ENCODE results near the gene TEKT5.
A peak's percentile ranks its signal among the peaks of the same experiment; 100 is the strongest.

Gene TEKT5

DNA sequence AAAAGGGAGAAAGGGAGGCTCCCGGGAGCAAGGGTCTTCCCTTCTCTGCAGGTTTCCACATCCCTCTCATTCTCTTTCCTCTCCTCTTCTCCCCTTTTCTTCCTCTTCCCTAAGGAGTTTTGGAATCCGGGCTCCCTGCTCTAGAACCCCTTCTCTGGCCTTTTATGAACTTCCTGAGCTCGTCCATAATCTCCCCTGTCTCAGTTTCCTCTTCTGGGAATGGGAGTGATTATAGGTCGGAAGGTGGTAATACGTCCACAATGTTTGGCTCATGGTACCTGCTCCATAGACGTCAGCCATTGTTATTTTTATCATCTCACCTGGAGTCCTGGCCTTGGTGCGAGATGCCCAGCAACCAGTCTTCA is 113.9 kb downstream of the TEKT5 start:
- DNase-seq (ENCODE audit: low read depth in 2 of 2), result no peak
- H3K4me3 ChIP-seq (replicated peaks in 1 of 2; ENCODE audit: low read depth in 2 of 2, low read length in 2 of 2), result peak overlapping the region; percentile 74 to 95
- TF ChIP-seq, protein P1, sequence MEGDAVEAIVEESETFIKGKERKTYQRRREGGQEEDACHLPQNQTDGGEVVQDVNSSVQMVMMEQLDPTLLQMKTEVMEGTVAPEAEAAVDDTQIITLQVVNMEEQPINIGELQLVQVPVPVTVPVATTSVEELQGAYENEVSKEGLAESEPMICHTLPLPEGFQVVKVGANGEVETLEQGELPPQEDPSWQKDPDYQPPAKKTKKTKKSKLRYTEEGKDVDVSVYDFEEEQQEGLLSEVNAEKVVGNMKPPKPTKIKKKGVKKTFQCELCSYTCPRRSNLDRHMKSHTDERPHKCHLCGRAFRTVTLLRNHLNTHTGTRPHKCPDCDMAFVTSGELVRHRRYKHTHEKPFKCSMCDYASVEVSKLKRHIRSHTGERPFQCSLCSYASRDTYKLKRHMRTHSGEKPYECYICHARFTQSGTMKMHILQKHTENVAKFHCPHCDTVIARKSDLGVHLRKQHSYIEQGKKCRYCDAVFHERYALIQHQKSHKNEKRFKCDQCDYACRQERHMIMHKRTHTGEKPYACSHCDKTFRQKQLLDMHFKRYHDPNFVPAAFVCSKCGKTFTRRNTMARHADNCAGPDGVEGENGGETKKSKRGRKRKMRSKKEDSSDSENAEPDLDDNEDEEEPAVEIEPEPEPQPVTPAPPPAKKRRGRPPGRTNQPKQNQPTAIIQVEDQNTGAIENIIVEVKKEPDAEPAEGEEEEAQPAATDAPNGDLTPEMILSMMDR (IDR thresholded peaks at IDR 0.05; ENCODE audit: low read depth, low read length), result no peak

DNA sequence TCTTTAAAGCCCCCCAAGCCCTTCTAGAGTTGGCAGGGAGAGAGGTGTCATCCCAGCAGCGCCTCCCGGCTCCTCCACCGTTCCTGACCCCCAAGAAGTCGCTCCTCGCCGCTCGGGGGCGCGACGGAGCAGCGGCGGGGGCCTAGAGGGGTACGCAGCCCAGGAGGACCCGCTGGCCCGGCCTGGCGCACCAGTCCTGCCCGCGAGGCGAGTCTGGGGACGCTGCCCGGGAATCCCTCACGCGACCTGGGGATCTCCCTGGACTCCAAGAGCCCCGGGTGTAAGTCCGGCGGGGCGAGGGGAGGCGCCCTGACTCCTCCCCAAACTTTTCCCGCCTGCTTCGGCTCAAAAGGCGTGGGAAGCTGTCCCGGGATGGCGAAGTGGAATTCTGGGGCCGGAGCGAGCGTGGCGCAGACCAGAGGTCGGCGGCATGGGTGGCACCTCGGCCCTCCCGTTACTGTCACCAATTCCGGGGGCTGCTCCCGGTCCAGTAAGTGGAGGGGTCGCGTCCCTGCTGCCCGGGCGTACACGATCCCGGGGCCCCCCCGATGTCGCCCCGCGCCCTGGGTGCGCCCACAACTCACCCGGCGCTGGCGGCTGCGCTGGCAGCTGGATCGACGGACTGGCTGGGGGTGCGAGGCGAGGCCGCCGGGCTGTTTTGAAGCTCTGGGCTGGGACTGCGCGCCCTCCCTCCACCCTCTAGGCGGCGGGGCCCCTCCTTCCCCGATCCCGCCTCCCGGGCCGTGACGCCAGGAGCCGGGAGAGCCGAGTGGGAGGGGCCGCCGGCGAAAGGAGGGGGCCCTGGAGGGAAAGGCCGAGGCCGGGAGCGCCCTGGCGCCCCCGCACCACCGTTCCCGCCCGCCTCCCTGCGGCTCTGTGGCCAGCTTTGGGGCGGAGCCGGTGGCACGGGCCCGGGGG is 114.5 kb downstream of the TEKT5 start, which contains the start of gene EMP2:
Gene EMP2 (minus strand): TSS at position 634 of the 918 bp plus-strand sequence. CDS start 32,981 bp downstream, outside the sequence.
- H3K4me3 ChIP-seq (replicated peaks in 1 of 2; ENCODE audit: low read depth in 2 of 2, low read length in 2 of 2), result peak within 1 kb of the TSS; percentile 74 to 95
- DNase-seq (ENCODE audit: low read depth in 2 of 2), result peak; percentile 62 to 76

DNA sequence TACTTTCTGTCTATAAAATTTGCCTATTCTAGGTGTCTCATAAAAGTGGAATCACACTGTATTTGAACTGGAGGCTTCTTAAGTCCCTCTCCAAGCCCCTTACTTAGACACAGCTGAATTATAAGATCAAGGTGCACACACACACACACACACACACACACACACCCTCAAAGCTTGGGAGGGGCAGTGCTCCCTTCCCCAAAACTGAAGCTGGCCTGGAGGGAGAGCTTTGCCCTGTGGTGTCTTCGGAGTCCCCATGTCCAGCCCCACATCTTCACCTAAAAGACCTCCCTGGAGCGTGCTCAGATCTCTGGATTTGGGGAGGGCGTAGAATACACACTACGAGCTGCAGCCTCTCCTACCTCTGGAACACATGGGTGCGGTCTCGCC is 115.2 kb downstream of the TEKT5 start:
- TF ChIP-seq, protein P1 (IDR thresholded peaks at IDR 0.05; ENCODE audit: low read depth, low read length), result no peak
- H3K4me3 ChIP-seq (replicated peaks in 1 of 2; ENCODE audit: low read depth in 2 of 2, low read length in 2 of 2), result peak overlapping the region; percentile 74 to 95

More for the DNA sequence above, 114.5 kb downstream of the TEKT5 start, which contains the start of gene EMP2:
- TF ChIP-seq, protein P1 (IDR thresholded peaks at IDR 0.05; ENCODE audit: low read depth, low read length), result peak; percentile 49

DNA sequence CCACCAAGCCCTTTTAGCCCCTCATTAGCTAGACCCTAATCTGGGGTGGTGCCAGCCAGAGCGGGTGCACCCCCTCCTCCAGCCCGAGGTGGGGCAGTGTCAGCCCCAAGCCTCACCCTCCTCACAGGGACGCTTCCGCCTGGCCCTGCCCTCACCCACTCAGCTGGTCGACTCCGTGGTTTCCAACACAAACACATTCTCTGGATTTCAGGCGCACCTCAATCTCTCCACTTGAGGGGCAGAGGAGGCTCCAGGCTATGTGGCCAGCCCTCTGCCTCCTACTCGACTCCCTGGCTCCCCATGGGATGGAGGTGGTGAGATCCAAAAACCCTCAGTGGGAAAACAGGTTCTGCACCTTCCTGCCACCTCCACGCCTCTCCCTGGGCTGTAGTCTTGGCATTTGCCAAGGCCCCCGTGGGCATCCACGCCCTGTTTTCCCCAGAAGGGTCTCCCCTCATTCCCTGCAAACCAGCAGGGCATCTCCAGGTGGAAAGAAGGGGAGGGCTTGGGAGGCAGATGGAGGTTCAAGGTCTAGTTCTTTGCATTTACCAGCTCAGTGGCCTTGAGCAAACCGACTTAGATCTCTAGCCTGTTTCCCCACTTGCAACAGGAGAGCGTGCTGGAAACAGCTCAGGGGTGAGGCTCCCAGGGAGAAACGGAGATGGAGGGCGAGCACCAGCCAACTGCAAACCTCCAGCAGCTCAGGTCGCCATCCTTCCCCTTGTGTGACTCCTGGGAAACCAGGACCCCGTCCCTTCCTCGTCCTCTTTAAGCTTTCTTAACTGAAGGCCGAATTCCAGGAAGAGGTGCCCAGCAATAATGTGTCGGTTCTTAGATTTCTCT is 116.0 kb downstream of the TEKT5 start:
- no peak for DNase-seq (ENCODE audit: low read depth in 2 of 2)
- TF ChIP-seq, protein P1 (IDR thresholded peaks at IDR 0.05; ENCODE audit: low read depth, low read length), result no peak
- H3K4me3 ChIP-seq (replicated peaks in 1 of 2; ENCODE audit: low read depth in 2 of 2, low read length in 2 of 2), result no peak overlapping the region

More for the DNA sequence above, 115.2 kb downstream of the TEKT5 start:
- DNase-seq (ENCODE audit: low read depth in 2 of 2), result peak in 1 of 2 donors; percentile 9
